GM19452 (cell line): ENCODE measurements around the gene KLHL40.

Experiments used
- ATAC-seq: cut with Tn5 transposase; IDR thresholded peaks from one replicate; pipeline ENCODE4 v1.9.1; 2021; ENCODE audit not compliant: unreplicated experiment

Gene KLHL40

DNA sequence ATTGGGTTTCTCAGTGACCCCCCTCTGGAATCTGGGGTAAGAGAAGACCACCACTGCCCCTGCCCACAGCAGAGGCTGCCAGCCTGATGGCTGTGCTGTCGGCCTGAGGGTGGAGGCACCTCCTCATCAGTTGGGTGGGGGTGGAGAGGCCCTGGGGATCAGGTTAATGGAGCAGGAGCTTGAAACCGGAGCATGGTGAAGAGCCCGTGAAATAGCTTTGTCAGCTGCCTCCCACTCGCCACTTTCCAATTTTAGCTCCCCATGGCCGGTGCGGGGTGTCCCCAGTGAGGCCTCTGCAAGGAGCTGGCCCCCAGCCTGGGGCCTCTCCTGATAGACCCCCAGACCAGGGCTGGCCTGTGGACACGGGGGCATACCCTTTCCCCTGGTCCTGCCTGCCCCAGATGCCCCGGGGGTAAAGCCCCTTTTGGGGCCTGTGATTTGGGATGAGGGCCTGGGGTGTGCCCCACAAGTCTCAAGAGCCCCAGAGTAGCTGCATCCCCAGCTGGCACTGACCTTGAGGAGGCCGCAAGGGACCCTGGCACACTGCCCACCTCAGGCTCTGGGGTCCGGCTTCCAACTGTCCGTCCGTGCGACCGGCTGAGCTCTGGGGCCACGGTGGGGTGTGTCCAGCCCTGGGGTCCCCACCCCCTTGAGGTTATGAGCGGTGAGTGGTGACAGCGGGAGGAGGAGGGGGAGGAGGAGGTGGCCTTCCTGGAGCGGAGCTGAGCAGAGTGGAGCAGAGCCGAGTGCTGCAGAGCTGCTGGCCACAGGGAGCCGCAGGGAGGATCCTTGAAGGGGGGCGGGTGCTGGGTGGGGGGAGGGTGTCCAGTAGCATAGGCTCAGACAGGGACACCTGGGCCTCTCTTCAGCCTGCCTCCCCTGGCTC, 17.0 kb downstream of the KLHL40 start, which contains the start of gene HHATL:
HHATL (minus strand) TSS at position 733 of the 886 bp plus-strand sequence. CDS start 1,972 bp downstream, outside the sequence.
- ATAC-seq, result no peak

DNA sequence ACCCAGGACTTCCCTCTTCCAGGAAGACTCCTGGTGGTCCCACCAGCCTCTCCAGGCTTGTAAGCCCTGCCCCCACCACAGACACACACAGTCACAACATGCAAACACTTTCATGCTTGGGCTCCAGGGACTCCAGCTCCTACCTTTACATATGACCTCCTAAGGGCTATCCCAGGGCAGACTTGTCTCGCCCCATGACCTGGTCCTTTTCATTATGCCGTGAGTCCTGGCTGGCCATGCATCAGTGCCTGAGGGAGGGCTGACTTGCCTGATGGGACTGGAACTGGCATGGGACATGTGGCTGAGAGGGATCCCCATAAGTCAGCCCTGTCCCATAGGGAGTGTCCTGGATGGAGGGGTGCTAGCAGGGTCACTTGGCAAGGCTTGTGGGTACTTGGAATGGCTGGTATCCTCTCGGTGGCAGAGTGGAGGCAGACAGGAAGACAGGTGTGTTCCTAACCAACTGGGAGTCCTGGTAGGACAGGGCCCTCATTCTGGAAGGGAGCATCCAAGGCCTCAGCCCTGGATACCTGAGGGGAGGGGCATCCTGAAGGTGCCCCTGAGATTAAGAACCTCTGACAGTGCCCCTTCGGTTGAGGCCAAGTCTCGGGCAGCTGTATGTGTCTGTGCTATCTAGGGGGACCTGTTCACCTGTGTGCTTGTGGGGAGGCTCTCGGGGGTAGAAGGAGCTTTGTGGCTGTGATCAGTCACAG, 17.8 kb downstream of the KLHL40 start:
- no peak for ATAC-seq

DNA sequence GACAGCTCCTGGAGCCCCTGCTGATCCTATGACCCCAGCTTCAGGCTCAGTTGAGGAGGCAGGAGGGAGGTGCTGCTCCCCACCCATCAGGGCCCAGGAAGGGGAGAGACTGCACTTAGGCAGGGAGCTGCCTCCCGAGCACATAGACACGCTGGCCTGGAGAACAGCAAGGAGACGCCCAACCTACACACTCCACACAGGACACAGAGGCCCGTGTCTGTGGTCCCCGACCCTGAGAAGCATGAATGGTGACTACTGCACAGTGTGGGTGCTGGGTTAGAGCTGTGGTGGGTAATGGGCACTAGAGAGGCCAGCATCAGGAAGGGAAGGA, 18.3 kb downstream of the KLHL40 start:
- no peak for ATAC-seq

DNA sequence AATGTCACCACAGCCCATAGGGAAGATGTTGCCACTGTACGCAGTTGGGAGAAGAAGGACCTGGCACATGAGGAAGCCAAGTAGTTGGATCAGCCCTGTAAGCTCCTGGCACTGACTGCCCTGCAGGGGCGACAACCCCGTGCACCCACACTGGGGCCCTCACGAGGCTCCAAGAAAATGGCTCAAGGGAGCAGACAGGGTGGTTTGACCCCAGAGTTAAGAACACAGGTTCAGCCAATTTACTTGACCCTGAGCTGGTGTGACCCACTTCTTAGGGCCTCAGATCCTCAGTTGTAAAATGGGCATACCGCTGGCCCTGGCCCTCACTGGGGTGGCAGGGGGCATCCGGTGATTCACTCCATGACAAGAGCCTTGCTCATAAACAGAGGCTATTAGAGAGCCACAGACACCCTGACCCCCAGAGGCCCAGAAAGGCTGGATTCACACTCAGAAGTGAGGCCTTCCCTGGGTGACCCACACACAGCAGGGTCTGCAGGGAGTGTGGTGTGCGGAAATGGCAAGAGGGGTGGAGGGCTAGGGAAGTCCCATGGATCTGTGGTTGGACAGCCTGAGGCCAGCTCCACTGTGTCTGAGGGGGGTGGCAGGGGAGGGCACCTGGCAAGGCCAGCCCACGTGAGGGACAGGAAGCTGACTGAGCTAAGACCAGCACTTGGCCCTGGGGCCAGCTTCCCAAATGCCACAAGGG, 19.0 kb downstream of the KLHL40 start:
- ATAC-seq, result no peak

DNA sequence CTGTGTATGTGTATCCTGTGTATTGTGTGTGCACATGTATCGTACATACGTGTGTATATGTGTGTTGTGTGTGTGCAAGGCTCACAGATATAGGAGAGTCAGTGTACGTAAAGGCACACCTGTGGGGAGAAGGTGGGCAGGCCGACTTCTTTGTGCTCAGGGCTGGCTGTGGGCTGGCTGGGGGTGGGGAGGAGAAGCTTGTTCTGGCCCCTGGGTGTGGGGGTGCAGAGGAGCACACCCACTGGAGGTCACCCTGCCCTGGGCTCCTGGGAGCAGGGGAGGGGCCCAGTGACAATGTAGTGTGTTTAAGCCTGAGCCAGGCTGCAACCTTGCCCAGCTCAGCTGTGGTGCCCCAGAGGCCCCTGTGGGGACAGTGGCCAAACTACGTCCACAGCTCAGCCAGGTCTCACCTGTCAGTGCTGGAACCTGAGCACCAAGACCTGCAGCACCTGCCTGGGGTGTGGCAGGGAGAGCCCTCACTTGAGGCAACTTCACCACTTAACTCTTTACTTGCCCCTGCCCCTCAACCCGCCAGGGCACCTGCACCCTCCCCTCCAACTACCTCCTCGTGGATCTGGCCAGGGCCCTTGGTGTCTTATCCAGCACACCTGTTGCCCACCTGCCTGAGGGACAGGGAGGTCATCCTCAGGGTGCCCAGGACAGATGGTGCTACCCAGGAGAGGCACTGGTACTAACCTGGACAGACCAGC, 19.9 kb downstream of the KLHL40 start:
- ATAC-seq, result no peak

DNA sequence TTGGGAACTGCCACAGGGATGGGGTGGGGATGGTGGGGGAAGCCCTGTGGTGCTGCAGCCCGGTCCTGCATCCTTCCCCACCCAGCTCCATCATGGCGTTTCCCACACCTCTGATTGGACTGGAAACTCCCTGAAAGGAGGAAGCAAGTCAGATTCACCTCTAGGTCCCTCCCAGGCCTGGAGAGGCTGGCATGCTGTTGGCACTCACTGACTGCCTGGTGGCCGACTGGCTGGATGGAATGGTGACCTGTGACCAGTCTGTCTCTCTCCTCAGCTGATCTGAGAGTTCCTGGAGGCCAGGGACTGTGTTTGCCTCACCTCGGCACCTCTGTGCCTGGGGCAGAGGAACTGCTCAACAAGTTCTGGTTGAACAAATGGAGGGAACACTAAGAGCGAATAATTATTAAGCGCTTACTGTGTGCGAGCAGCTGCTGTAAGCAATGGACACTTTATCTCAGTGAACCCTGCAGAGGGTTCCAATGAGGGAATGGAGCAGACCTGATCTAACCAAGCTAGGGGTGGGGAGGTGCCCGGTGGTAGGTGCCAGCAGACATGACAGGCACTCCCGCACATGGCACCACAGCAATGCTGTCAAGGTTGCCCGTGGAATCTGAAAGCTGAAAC, 20.7 kb downstream of the KLHL40 start:
- ATAC-seq, result no peak

DNA sequence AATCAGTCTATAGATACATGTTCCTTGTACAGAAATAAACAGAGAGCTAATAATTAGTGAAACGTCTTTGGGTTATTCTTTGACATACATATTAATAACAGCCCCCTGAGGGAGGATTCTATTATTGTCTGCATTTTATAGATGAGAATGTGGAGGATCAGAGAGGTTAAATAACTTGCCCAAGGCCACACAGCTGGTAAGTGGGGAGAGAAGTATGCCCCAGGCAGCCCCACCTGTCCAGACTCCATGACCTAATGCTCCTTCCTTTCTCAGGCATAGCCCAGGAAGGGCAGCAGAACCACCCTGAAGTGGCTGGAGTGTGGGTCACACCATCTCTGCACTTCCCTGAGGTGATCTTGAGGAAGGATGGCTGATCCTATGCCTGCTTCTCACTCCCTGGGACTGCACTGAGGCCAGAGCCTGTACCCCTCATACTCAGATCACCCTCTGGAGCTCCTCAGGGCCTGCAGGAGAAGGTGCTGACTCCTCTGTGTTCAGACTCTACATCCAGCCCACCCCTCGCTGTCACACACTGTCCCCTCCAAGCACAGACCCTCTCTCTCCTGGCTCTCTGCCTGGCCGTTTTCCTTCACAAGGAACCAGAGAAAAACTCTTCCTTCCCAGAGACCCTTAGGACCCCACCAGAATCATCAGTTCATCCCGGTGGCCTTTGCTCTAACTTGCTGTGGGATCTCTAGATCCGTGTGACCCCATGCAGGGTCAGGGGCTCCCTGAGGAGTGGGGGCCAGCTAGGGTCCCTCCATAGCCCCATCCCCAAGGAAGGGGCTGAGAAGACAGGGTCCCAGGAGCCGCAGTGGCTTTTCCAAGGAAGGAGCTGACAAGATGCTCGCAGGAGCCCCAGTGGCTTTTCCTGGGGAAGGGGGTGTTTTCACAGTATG, 21.6 kb downstream of the KLHL40 start:
- ATAC-seq, result no peak

DNA sequence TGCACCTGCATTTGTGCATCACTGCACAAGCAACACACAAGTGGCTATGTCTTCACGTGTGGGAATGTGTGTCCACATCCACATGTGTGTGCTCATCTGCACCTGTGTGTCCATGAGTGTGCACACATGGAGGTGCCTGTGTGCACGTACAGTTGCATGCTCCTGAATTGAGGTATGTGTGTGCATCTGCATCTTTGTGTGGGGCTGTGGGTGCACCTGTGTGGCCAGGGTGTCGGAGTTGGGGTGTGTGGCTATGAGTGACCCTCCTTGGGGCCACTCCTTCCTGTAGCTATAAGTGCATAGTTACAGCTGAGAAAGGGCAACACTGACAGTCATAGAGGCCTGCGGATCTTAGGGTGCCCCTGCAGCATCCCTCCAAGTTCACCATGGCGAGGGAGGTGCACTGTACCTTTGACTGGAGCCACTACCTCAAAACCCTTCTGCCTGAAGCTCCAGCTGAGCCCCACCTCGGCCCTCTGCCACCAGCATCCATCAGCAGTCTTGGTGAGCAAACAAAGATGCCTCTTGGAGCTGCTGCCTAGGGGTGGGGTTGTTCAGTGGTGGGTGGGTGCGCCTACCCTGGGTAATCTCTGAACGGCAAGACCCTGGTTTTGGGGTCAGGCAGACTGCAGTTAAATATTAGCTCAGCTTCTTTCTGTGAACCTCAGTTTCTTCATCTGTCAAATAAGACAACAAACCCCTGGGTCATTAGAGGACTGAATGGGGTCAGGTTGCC, 22.5 kb downstream of the KLHL40 start:
- ATAC-seq, result no peak

DNA sequence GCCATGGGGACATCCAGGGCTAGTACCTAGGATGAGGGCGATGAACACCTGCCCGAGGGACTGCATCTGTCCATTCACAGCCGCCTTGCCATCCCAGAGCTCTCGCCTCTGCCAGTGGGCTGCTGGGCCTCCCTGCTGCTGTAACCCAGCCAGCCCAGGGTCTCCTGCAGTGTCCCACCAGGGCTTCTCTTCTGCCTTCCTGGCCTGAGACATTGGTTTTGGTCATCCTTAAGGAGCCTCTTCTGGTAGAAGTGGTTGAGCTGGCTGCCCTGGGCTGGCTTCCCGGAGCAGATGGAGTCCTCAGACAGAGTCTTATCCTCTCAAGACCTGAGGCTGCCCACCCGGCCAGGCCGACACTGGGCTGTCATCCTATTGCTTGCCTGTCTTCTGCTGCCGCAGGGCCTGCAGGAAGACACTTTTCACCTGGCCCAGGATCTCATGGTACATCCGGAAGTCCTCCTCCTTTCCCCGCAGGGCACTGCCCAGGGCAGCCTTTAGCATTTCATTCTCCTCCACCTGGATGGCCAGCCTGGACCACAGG, 23.3 kb downstream of the KLHL40 start:
- ATAC-seq, result no peak

DNA sequence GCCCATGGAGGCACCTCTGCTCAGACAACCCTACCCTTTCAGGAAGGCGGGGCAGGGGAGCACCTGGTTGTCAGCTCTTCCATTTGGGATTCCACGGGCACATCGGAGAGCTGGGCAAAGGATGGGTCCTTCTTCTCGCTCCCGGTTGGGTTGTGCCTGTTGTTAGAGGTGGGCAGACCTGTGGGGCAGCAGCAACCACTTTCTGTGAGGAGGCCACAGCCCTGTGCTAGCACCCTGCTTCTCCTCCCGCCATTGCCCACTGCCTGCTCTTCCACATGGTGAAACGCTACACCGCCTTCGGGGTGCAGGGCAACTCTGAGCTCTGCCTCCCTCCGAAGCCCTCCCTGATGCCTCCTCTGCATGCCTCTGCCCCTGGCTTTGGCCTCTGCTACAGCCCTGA, 24.3 kb downstream of the KLHL40 start:
- no peak for ATAC-seq

DNA sequence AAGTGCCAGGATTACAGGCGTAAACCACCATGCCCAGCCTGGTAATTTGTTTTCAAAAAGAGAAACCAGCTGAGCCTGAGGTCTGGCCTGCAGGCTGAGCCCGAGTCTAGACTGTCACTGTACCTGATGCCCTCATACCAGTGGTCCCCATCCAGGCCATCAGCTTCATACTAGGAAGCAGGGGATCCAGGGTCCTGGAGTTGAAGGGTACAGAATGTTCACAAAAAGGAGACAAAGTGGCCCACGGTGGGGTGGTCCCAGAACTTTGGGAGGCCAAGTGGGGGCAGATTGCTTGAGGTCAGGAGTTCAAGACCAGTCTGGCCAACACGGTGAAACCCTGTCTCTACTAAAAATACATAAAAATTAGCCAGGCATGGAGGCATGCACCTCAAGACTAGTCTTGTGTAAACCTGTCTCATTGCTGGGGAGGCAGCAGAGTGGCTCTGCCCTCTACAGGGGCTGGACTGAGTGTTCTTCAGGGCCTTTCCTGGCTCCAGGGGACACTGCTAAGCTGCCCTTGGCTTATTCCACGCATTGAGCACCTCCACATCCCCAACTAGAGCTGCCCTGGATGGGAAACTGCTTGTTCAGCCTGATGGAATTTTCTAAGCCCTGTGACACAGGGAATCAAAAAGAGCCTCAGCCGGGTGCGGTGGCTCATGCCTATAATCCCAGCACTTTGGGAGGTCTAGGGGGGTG, 25.1 kb downstream of the KLHL40 start:
- no peak for ATAC-seq

DNA sequence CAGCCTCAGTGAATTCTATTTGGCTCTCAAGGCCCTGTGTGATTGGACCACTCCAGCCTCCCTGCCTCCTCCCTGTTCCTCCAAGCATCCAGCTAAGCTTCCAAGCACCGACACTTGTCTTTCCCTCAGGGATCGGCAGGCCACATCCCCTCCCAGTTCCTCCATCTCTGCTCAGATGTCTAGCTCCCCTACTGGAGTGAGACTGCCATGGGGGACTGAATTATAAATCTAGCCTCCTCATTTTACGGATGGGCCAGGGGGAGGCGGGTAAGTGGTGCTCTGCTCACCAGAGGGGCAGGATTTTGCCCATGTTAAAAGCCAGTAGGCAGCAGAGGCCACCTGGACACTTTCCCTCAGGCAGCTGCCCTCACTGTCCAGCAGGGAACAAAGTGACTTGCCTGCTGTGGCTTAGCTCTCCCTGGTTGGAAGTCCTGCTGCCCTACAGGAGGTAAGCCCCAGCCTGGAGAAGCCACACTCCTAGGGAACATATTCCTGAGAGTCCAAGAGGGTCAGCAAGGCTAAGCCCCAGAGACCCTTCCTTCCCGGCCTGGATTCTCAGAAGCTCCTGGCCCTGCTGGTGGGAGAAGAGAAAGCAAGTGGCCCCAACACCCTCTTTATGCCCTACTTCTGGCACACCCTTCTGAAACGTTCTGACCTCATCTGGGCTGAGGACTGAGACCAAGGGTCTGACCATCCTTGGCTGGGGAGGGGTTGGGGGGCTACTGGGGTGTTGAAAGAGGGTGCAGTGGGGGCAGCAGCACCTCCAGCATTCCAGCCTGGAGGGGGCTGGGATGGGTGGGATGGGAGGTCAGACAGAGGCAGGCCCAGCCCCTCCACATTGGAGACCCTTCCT, 26.4 kb downstream of the KLHL40 start:
- ATAC-seq, result no peak

DNA sequence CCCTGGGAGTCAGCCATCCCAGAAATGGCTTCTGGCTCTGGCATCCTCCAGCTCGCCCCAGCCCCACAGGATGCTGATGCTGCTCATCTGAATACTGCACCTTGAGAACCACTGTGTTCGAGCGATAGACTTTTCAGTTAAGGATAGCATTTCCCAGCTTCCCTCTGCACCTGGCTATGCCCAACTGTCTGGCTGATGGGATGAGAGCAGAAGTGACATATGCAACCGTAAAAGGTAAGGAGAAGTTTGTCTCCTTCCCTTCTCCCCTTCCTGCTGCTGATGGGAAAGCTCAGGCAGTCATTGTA, 27.0 kb downstream of the KLHL40 start:
- ATAC-seq, result no peak

DNA sequence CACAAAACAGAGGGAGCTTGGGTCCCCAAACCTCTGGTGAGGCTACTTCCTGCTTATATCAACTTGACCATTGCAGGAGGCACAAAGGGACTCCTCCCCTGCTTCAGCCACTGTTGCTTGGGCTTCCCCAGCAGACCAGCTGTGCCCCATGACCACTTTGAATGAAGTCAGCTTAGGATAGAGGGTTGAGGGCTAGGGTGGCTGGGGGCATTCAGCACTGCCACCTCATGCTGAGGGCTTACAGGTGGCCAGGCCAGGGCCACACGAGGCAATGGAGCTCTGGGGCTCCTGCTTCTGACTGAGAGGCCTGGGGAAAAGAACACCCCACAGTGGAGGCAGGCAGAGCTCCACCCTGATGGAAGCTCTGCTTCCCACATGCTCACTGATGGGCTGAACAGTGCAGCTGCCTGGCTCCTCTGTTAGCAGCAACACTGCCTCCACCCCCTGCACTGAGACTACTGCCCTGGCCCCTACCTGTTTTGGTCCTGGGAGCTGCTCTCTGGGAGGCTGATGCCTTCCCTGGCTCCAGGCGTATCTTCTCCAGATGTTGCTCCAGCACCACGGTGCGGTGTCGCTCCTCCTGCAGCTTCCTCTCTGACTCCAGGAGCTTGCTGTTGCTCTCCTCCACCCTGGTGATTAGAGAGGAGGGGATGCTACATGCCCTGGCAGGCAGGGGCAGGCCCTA, 27.5 kb downstream of the KLHL40 start:
- no peak for ATAC-seq

DNA sequence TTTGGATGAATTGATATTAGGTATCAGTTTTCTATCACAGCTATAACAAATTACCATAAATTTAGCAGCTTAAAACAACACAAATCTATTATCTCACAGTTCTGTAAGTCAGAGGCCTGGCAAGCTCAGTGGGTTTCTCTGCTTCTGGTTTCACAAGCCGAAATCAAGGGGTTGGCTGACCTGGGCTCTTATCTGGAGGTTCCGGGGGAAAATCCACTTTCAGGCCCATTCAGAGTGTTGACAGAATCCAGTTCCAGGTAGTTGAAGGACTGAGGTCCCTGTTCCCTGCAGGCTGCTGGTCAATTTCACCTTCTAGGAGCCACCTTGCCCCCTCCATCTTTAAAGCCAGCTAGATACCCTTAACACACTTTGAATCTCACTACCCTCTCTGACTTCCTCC, 28.4 kb downstream of the KLHL40 start:
- ATAC-seq, result no peak

DNA sequence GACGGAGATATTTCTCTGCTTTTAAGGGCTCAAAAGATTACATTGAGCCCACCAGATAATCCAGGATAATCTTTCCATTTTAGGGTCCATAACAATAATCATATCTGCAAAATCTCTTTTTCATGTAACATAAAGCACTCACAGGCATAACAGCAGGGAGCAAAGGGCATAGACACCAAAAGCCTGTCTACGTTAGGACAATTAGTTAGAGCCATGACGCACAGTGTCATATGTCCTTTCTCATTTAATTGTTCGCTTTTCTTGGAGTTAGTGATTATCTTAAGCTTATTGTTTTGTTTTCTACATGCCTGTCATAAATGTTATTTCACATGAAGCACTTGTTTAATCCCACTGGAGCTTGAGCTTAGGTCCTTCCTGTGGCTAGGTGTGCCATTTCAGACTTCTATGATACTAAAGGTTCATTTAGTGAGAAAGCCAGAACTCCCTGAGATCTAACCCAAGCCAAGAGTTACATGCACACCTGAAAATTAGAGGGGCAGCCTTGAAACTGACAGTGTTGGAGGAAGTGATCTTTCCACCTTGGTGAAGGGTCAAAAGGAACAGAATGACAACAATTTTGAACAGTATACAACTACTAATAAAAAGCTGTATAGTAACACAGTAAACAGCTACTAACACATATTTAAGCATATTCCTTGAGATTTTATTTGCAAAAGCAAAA, 29.0 kb downstream of the KLHL40 start:
- ATAC-seq, result no peak
